Dermis blood vessel endothelial cell (primary cell): ENCODE measurements around the gene OXNAD1. TPM values are rescaled to one million over a fixed set of nuclear protein-coding genes. Genes with fewer than 3 reads are reported as not detected.

Experiments
- total RNA-seq: library from RNA; depleted of rRNA; stranded (reverse); fragments of >200 nt; gene quantifications from 2 replicates; pipeline ENCODE4 v1.2.3, GENCODE V29; 2014

The OXNAD1 gene
- total RNA-seq, 1 donor from 2014 or later, result 20.1 TPM

Other genes starting within 250 kb of the OXNAD1 start
- gene GALNT15, start 90.5 kb upstream of the OXNAD1 start, total RNA-seq, result 104 and 175 TPM in 2 replicates
- 21.3 and 26.8 TPM in 2 replicates for gene DPH3, start 269 bp upstream of the OXNAD1 start, total RNA-seq
- 47.3 and 47.8 TPM in 2 replicates for gene RFTN1, start 248.5 kb downstream of the OXNAD1 start, total RNA-seq